GM12878 (cell line): Measurements from ENCODE around the gene KRT12. TPM values are rescaled to one million over a fixed set of nuclear protein-coding genes. Genes with fewer than 3 reads are reported as not detected.

ENCODE experiments used
- BACH1 ChIP-seq: fragments of 450-650 bp; IDR thresholded peaks from 2 replicates; pipeline ENCODE4 v1.6.1; 2017; ENCODE audit warnings: mild to moderate bottlenecking, borderline replicate concordance
- POLR2A ChIP-seq: IDR thresholded peaks from 2 replicates; pipeline ENCODE4 v1.6.1; 2011; ENCODE audit warnings: low read depth, mild to moderate bottlenecking, low read length
- SMAD5 ChIP-seq: IDR thresholded peaks from 2 replicates; pipeline ENCODE4 v1.6.1; 2016; ENCODE audit warnings: antibody characterized with exemption, low read depth
- STAT3 ChIP-seq: IDR thresholded peaks from 2 replicates; pipeline ENCODE4 v1.6.1; 2011; ENCODE audit warnings: low read depth, low read length, improper control_type of control experiment
- polyA plus RNA-seq, 11 experiments: library from polyadenylated mRNA; depleted of rRNA in 4 of 11; unstranded in 6 of 11; stranded (reverse) in 5 of 11; fragments of >200 nt; fragmentation: Nextera tagmentation in 4 of 11; fragmentation: Illumina TruSeq in 1 of 11; extraction: Ambion mirVana in 4 of 11; extraction: Trizol in 1 of 11; gene quantifications; 1 replicate in 1 of 11; 2 replicates in 10 of 11; pipeline versions ENCODE4 v1.2.1 to v1.2.3, GENCODE V29; 2011 to 2016; ENCODE audit warnings: inconsistent platforms in 2 of 11, missing spikeins in 2 of 11, low read depth in 1 of 11
- total RNA-seq, 4 experiments: library from RNA; depleted of rRNA in 3 of 4; stranded (reverse); fragments of >200 nt in 3 of 4; fragmentation: Illumina TruSeq in 1 of 4; extraction: Trizol in 1 of 4; gene quantifications; 2 replicates each; pipeline versions ENCODE4 v1.2.1 to v1.2.3, GENCODE V29; 2013 to 2021
- TF ChIP-seq, protein P1 (sequence below): fragments of 150-350 bp; IDR thresholded peaks from 2 replicates; pipeline ENCODE4 v1.6.1; 2014; ENCODE audit warnings: mild to moderate bottlenecking, low read depth, low read length
- TF ChIP-seq, protein P2 (sequence below): IDR thresholded peaks from 2 replicates; pipeline ENCODE4 v1.6.1; 2011; ENCODE audit warnings: low read depth, low read length, improper control_type of control experiment, borderline replicate concordance
- TF ChIP-seq, protein P3 (sequence below): fragments of 450-650 bp; IDR thresholded peaks from 2 replicates; pipeline ENCODE4 v1.6.1; 2016; ENCODE audit warnings: mild to moderate bottlenecking
- TF ChIP-seq, protein P4 (sequence below), 3 experiments: IDR thresholded peaks in 2 of 3; conservative IDR thresholded peaks in 1 of 3; 2 replicates each; pipeline ENCODE4 v1.5.1; 2011; ENCODE audit warnings: low read depth in 3 of 3, low read length in 3 of 3, mild to moderate bottlenecking in 3 of 3, control low read depth in 2 of 3, moderate library complexity in 2 of 3, inconsistent platforms in 1 of 3, mixed read lengths in 1 of 3; ENCODE audit not compliant: control insufficient read depth in 2 of 3, insufficient read depth in 1 of 3; ENCODE audit errors: extremely low read depth in 1 of 3

KRT12 gene
- total and polyA plus RNA-seq, 10 of the 15 experiments (the other 5 are each of a cell fraction or from before 2014, with no cell fraction given) = not detected

GRCh38 chr17:40866838-40867237 is at the start of gene KRT12 (continued):
- TF ChIP-seq STAT3 = no peak
- TF ChIP-seq BACH1 = no peak
- TF ChIP-seq, protein P1, sequence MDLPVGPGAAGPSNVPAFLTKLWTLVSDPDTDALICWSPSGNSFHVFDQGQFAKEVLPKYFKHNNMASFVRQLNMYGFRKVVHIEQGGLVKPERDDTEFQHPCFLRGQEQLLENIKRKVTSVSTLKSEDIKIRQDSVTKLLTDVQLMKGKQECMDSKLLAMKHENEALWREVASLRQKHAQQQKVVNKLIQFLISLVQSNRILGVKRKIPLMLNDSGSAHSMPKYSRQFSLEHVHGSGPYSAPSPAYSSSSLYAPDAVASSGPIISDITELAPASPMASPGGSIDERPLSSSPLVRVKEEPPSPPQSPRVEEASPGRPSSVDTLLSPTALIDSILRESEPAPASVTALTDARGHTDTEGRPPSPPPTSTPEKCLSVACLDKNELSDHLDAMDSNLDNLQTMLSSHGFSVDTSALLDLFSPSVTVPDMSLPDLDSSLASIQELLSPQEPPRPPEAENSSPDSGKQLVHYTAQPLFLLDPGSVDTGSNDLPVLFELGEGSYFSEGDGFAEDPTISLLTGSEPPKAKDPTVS = no peak
- TF ChIP-seq SMAD5 = no peak
- TF ChIP-seq, protein P2, sequence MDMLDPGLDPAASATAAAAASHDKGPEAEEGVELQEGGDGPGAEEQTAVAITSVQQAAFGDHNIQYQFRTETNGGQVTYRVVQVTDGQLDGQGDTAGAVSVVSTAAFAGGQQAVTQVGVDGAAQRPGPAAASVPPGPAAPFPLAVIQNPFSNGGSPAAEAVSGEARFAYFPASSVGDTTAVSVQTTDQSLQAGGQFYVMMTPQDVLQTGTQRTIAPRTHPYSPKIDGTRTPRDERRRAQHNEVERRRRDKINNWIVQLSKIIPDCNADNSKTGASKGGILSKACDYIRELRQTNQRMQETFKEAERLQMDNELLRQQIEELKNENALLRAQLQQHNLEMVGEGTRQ = no peak
- TF ChIP-seq, protein P3, sequence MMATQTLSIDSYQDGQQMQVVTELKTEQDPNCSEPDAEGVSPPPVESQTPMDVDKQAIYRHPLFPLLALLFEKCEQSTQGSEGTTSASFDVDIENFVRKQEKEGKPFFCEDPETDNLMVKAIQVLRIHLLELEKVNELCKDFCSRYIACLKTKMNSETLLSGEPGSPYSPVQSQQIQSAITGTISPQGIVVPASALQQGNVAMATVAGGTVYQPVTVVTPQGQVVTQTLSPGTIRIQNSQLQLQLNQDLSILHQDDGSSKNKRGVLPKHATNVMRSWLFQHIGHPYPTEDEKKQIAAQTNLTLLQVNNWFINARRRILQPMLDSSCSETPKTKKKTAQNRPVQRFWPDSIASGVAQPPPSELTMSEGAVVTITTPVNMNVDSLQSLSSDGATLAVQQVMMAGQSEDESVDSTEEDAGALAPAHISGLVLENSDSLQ = no peak
- TF ChIP-seq, protein P4, sequence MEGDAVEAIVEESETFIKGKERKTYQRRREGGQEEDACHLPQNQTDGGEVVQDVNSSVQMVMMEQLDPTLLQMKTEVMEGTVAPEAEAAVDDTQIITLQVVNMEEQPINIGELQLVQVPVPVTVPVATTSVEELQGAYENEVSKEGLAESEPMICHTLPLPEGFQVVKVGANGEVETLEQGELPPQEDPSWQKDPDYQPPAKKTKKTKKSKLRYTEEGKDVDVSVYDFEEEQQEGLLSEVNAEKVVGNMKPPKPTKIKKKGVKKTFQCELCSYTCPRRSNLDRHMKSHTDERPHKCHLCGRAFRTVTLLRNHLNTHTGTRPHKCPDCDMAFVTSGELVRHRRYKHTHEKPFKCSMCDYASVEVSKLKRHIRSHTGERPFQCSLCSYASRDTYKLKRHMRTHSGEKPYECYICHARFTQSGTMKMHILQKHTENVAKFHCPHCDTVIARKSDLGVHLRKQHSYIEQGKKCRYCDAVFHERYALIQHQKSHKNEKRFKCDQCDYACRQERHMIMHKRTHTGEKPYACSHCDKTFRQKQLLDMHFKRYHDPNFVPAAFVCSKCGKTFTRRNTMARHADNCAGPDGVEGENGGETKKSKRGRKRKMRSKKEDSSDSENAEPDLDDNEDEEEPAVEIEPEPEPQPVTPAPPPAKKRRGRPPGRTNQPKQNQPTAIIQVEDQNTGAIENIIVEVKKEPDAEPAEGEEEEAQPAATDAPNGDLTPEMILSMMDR (IDR thresholded peaks at IDR 0.05 in 2 of 3, conservative IDR thresholded peaks at IDR 0.05 in 1 of 3; ENCODE audit: control insufficient read depth in 2 of 3, extremely low read depth in 1 of 3, insufficient read depth in 1 of 3, low read depth in 3 of 3, low read length in 3 of 3) = no peak
- no peak for TF ChIP-seq POLR2A
